HFF-Myc (cell line): Measurements from ENCODE around the gene HHATL.

Source experiments
- DNase-seq: peaks from one replicate; pipeline ENCODE4 v3.0.0-alpha.2; 2011; ENCODE audit warnings: low read depth; ENCODE audit errors: extremely low read depth
- H3K4me3 ChIP-seq: replicated peaks from 2 replicates; pipeline ENCODE4 v1.5.1; 2011; ENCODE audit warnings: low read depth, mild to moderate bottlenecking, control low read depth, low read length
- TF ChIP-seq, protein P1 (sequence below): IDR thresholded peaks from 2 replicates; pipeline ENCODE4 v1.5.1; 2012; ENCODE audit warnings: mild to moderate bottlenecking, low read depth, low read length, control low read depth; ENCODE audit errors: missing control alignments

HHATL gene

GRCh38 chr3:42697289-42698051 lies 5.1 kb downstream of the HHATL start:
- no peak overlapping the region for H3K4me3 ChIP-seq
- no peak for DNase-seq
- TF ChIP-seq, protein P1, sequence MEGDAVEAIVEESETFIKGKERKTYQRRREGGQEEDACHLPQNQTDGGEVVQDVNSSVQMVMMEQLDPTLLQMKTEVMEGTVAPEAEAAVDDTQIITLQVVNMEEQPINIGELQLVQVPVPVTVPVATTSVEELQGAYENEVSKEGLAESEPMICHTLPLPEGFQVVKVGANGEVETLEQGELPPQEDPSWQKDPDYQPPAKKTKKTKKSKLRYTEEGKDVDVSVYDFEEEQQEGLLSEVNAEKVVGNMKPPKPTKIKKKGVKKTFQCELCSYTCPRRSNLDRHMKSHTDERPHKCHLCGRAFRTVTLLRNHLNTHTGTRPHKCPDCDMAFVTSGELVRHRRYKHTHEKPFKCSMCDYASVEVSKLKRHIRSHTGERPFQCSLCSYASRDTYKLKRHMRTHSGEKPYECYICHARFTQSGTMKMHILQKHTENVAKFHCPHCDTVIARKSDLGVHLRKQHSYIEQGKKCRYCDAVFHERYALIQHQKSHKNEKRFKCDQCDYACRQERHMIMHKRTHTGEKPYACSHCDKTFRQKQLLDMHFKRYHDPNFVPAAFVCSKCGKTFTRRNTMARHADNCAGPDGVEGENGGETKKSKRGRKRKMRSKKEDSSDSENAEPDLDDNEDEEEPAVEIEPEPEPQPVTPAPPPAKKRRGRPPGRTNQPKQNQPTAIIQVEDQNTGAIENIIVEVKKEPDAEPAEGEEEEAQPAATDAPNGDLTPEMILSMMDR: no peak

- H3K4me3 ChIP-seq: no peak overlapping the region
- no peak for DNase-seq
- TF ChIP-seq, protein P1: no peak
These were observed 6.0 kb downstream of the HHATL start for GRCh38 chr3:42696356-42697288.

GRCh38 chr3:42694366-42694765 lies 8.2 kb downstream of the HHATL start:
- DNase-seq: no peak
- TF ChIP-seq, protein P1: no peak
- H3K4me3 ChIP-seq: no peak overlapping the region

DNA sequence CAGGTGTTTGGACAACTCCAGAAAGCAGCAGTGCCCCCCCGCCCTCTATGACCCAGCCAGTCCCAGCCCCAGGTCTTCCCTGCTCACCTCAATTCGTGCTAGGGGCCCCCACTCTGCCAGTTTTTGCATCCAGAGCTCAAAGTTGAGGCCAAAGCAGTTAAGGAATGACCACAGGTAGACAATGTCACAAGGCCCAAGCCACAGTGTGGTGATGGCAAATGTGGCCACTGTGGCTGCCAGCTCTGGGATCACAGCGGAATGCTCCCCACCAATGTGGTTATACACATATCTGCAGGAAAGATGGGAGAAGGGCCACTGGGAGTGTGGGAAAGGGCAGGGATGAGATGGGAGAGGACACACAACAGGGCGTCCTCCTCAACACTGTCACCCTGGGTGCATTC lies 9.1 kb downstream of the HHATL start:
- no peak for DNase-seq
- TF ChIP-seq, protein P1: no peak
- no peak overlapping the region for H3K4me3 ChIP-seq

DNA sequence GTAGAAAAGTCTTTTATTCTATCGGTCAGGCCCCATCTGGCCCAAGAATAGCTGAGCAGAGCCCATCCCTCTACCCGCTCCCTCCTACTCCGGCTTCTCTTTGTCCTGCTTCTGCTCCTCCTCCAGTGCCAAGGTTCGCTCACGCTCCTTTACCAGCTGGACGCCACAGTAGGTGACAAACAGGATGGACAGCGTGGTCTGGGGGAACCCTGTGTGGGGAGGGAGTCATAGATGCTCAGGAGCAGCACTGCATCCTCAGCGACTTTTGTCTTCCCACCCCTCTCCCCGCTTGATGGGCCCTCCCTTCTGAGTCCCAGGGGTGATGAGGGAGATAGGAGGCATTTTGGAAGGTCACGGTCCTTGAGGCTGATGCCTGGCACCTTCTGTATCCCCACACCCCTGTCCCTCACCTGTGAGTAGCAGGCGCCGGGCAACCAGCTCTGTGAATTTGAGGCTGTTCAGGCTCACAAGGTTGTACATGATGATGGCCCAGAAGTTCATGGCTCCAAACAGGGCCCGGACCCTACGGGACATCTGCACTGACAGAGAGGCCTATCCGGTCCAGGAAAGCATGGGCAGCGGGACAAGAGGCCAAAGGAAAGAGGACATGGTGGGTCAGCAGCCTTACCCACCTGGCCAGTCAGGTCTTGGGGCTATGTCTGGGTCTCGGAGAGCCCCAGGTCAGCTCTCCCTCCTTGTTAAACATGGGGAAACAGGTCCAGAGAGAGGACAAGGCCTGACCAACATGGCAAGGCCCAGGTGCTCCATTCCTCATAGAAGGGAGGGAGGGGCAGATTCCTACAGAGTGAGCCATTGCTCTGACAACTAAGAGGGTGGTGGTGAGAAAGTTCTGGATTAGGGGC lies 9.7 kb downstream of the HHATL start:
- no peak overlapping the region for H3K4me3 ChIP-seq
- TF ChIP-seq, protein P1: no peak
- no peak for DNase-seq
